GM10266 (cell line): ENCODE results near the gene RABEP1.

Source experiments
- DNase-seq: peaks from one replicate; pipeline ENCODE4 v3.0.0; 2012; ENCODE audit errors: extremely low spot score
- TF ChIP-seq, protein P1 (sequence below): IDR thresholded peaks from 2 replicates; pipeline ENCODE4 v1.5.1; 2012; ENCODE audit warnings: mild to moderate bottlenecking, low read depth; ENCODE audit not compliant: control insufficient read depth, insufficient read depth; ENCODE audit errors: missing control alignments

The RABEP1 gene

GRCh38 chr17:5380491-5381135, 98.5 kb downstream of the RABEP1 start:
- TF ChIP-seq, protein P1, sequence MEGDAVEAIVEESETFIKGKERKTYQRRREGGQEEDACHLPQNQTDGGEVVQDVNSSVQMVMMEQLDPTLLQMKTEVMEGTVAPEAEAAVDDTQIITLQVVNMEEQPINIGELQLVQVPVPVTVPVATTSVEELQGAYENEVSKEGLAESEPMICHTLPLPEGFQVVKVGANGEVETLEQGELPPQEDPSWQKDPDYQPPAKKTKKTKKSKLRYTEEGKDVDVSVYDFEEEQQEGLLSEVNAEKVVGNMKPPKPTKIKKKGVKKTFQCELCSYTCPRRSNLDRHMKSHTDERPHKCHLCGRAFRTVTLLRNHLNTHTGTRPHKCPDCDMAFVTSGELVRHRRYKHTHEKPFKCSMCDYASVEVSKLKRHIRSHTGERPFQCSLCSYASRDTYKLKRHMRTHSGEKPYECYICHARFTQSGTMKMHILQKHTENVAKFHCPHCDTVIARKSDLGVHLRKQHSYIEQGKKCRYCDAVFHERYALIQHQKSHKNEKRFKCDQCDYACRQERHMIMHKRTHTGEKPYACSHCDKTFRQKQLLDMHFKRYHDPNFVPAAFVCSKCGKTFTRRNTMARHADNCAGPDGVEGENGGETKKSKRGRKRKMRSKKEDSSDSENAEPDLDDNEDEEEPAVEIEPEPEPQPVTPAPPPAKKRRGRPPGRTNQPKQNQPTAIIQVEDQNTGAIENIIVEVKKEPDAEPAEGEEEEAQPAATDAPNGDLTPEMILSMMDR, result no peak
- no peak for DNase-seq

DNA sequence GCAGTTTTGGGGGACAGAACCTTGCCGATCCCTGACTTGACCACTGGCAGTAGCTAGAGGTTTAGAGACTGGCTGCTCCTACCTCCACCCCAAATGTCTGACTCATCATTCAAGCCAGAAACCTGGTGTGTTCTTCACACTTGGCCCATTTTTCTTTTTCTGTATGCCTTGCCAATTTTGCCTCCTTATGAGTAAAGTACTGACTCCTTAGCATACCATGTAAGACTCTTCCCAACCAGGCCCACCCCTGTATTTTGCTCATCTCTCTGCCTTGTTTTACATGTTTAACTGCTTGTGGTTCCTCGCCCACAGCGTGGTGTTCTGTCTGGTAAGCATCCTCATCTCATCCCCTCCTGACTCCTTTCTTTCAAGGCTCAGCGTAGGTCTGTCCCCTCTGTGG, 99.5 kb downstream of the RABEP1 start:
- TF ChIP-seq, protein P1, result no peak
- DNase-seq, result no peak

GRCh38 chr17:5391678-5392077, 109.6 kb downstream of the RABEP1 start:
- DNase-seq, result no peak
- TF ChIP-seq, protein P1, result no peak

GRCh38 chr17:5396612-5397011, 114.5 kb downstream of the RABEP1 start:
- no peak for DNase-seq
- TF ChIP-seq, protein P1, result no peak

DNA sequence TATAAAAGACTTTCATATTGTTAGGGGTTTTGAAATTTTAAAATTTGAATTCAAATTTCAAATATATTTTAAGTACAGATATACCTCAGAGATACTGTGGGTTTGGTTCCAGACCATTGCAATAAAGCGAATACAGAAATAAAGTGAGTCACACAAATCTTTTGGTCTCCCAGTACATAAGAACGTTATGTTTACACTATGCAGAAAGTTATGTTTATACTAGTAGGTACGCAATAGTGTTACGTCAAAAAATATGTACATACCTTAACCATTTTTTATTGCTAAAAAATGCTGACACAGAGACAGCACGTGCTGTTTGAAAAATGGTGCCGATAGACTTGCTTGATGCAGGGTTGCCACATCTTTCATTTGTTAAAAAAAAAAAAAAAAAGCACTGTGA, 117.7 kb downstream of the RABEP1 start:
- TF ChIP-seq, protein P1, result no peak
- no peak for DNase-seq

GRCh38 chr17:5405400-5405799, 123.3 kb downstream of the RABEP1 start:
- no peak for DNase-seq
- TF ChIP-seq, protein P1, result no peak

DNA sequence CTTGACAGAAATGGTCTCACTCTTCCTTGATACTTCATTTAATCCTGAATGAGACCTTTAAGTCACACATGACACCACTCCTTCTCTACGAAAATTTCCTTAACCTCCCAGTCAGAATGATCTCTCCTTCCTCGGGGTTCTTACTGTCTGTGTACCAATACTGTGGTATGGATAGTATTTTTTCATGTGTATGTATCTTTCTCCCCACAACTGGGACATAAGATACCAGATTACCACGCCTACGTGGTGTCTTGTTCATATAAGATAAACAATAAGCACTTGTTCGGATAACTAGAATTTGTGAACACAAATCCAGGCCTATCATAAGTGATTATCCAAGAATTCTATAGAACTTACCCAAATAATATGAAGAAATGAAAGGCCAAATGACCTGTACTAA, 126.1 kb downstream of the RABEP1 start:
- DNase-seq, result no peak
- TF ChIP-seq, protein P1, result no peak
